Lung (tissue), 12 donors: ENCODE measurements around the gene TMPRSS7. TPM values are rescaled to one million over a fixed set of nuclear protein-coding genes. Genes with fewer than 3 reads are reported as not detected.

Source experiments
- ATAC-seq: fragments of 200-7000 bp; cut with Tn5 transposase; one replicate; pipeline ENCODE4 v1.9.1; 2020; ENCODE audit warnings: moderate number of reproducible peaks; ENCODE audit not compliant: insufficient read depth, low FRiP score
- DNase-seq, 3 donors: peaks; one replicate each; pipeline ENCODE4 v3.0.0-alpha.2; 2013 to 2017
- H3K27ac ChIP-seq, 2 donors: one replicate each; pipeline ENCODE4 v1.5.1; 2013; ENCODE audit warnings: mild to moderate bottlenecking in 2 of 2, moderate library complexity in 2 of 2, control low read depth in 1 of 2, inconsistent platforms in 1 of 2, low read depth in 1 of 2, low read length in 1 of 2
- H3K27me3 ChIP-seq, 3 donors: one replicate each; pipeline ENCODE4 v1.5.1; 2013; ENCODE audit warnings: low read length in 2 of 3; ENCODE audit not compliant: control insufficient read depth in 3 of 3, insufficient read depth in 3 of 3
- H3K36me3 ChIP-seq, 4 donors: one replicate each; pipeline ENCODE4 v1.5.1; 2013; ENCODE audit warnings: low read length in 4 of 4, mild to moderate bottlenecking in 1 of 4, moderate library complexity in 1 of 4; ENCODE audit not compliant: control insufficient read depth in 4 of 4, insufficient read depth in 4 of 4
- H3K4me1 ChIP-seq, 5 donors: one replicate each; pipeline ENCODE4 v1.5.1; 2013; ENCODE audit warnings: low read length in 5 of 5, mild to moderate bottlenecking in 2 of 5, moderate library complexity in 1 of 5; ENCODE audit not compliant: control insufficient read depth in 5 of 5, insufficient read depth in 5 of 5
- H3K4me3 ChIP-seq: one replicate; pipeline ENCODE4 v1.5.1; 2013; ENCODE audit warnings: mild to moderate bottlenecking, control low read depth, moderate library complexity
- H3K9ac ChIP-seq, 2 donors: one replicate each; pipeline ENCODE4 v1.5.1; 2013; ENCODE audit warnings: low read length in 2 of 2, control low read depth in 1 of 2; ENCODE audit not compliant: insufficient read depth in 1 of 2
- H3K9me3 ChIP-seq, 4 donors: one replicate each; pipeline ENCODE4 v1.5.1; 2013; ENCODE audit warnings: low read length in 3 of 4, mild to moderate bottlenecking in 1 of 4, moderate library complexity in 1 of 4; ENCODE audit not compliant: control insufficient read depth in 4 of 4, insufficient read depth in 3 of 4
- CTCF ChIP-seq: IDR thresholded peaks from 2 replicates; pipeline ENCODE4 v1.5.1; 2012; ENCODE audit warnings: mild to moderate bottlenecking; ENCODE audit errors: control extremely low read depth, extremely low read depth
- WGBS, 2 donors: extraction: QIAGEN DNeasy Blood & Tissue Kit; methylation state at CpG; one replicate each; pipeline ENCODE4 v1.1.7; 2013; 5-methylcytosine and 5-hydroxymethylcytosine counted together
- polyA plus RNA-seq, 2 donors: library from polyadenylated mRNA; stranded (reverse); fragments of 200-250 nt; gene quantifications; one replicate each; pipeline ENCODE4 v1.2.1, GENCODE V29; 2013
- total RNA-seq, 2 donors: library from RNA; depleted of rRNA in 1 of 2; stranded (reverse); fragments of >200 nt in 1 of 2; gene quantifications; one replicate each; pipeline ENCODE4 v1.2.1, GENCODE V29; 2014 to 2021
- donor health status: control.
- donor health status: control.
- donor health status: Bipolar disorder and iron deficiency.
- donor health status: healthy.
- donor health status: DM: yes; HTN: yes; CAD: no.

The TMPRSS7 gene
- total and polyA plus RNA-seq, 4 donors, result 0.09 to 0.31 (median 0.17) TPM

- Histone ChIP-seq H3K27ac (no peak overlapping the region), H3K9me3 (no peaks in the 10 kb centered on the region), H3K4me3 (no peak overlapping the region), H3K36me3 (no peaks in the 10 kb centered on the region), H3K4me1 (peaks cover 0 to 5% (median 0%) of the 10 kb centered on the region in 5 donors), H3K27me3 (no peaks in the 10 kb centered on the region), H3K9ac (no peak overlapping the region)
- WGBS, 2 donors, result 95 to 96% methylated on average over 2 of the region's 2 CpGs
- no peak for TF ChIP-seq CTCF
- no peak for DNase-seq
- no peak for ATAC-seq
Observed at GRCh38 chr3:112121577-112122547, 87.3 kb downstream of the TMPRSS7 start.

GRCh38 chr3:112122870-112123269 is 88.3 kb downstream of the TMPRSS7 start:
- no peak for TF ChIP-seq CTCF
- no peak for ATAC-seq
- H3K4me3 ChIP-seq, result no peak overlapping the region
- peaks cover 0 to 5% (median 0%) of the 10 kb centered on the region in 5 donors for H3K4me1 ChIP-seq
- H3K27ac ChIP-seq, result no peak overlapping the region
- H3K36me3 ChIP-seq, result peaks cover 0 to under 1% (median 0%) of the 10 kb centered on the region in 4 donors
- no peak for DNase-seq
- H3K9me3 ChIP-seq, result no peaks in the 10 kb centered on the region
- H3K9ac ChIP-seq, result no peak overlapping the region
- no peaks in the 10 kb centered on the region for H3K27me3 ChIP-seq

- peaks cover 0 to 1% (median 0%) of the 10 kb centered on the region in 4 donors for H3K36me3 ChIP-seq
- 90 to 92% methylated on average over 2 of the region's 2 CpGs for WGBS, 2 donors
- H3K27ac ChIP-seq, result no peak overlapping the region
- no peak for TF ChIP-seq CTCF
- ATAC-seq (no peak), DNase-seq (no peak)
- no peaks in the 10 kb centered on the region for H3K9me3 ChIP-seq
- peaks cover 0 to 5% (median 0%) of the 10 kb centered on the region in 5 donors for H3K4me1 ChIP-seq
- no peak overlapping the region for H3K9ac ChIP-seq
- no peak overlapping the region for H3K4me3 ChIP-seq
- no peaks in the 10 kb centered on the region for H3K27me3 ChIP-seq
Observed at GRCh38 chr3:112123548-112123947, 89.0 kb downstream of the TMPRSS7 start.
